HG03060 (cell line): ENCODE results near the gene UGT3A2.

Experiments used
- ATAC-seq: cut with Tn5 transposase; IDR thresholded peaks from one replicate; pipeline ENCODE4 v1.9.1; 2021; ENCODE audit warnings: low read depth, moderate number of reproducible peaks; ENCODE audit not compliant: unreplicated experiment

The UGT3A2 gene, protein sequence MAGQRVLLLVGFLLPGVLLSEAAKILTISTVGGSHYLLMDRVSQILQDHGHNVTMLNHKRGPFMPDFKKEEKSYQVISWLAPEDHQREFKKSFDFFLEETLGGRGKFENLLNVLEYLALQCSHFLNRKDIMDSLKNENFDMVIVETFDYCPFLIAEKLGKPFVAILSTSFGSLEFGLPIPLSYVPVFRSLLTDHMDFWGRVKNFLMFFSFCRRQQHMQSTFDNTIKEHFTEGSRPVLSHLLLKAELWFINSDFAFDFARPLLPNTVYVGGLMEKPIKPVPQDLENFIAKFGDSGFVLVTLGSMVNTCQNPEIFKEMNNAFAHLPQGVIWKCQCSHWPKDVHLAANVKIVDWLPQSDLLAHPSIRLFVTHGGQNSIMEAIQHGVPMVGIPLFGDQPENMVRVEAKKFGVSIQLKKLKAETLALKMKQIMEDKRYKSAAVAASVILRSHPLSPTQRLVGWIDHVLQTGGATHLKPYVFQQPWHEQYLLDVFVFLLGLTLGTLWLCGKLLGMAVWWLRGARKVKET

GRCh38 chr5:36066540-36067210, at the start of gene UGT3A2:
UGT3A2 (minus strand) TSS chr5:36066882; CDS start chr5:36066789, 93 bp downstream.
- no peak for ATAC-seq

DNA sequence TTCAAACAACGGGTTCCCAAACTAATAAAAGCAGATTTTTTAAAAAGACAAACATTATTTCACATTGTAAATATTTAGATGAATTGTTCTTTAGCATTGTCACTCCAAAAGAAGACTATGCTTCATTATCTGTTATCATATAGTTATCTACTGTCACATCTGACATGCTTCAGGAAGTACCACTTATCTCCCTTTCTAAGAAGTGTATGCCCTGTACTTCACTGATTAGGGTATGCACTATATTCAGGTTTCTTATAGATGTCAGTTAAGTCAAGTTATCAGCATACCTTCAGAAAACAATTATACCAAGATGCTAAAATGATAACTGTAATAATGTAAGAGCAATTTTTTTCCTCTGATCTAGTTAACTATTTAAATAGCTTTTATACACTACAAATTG, 44.6 kb upstream of the UGT3A2 start:
- ATAC-seq: no peak

DNA sequence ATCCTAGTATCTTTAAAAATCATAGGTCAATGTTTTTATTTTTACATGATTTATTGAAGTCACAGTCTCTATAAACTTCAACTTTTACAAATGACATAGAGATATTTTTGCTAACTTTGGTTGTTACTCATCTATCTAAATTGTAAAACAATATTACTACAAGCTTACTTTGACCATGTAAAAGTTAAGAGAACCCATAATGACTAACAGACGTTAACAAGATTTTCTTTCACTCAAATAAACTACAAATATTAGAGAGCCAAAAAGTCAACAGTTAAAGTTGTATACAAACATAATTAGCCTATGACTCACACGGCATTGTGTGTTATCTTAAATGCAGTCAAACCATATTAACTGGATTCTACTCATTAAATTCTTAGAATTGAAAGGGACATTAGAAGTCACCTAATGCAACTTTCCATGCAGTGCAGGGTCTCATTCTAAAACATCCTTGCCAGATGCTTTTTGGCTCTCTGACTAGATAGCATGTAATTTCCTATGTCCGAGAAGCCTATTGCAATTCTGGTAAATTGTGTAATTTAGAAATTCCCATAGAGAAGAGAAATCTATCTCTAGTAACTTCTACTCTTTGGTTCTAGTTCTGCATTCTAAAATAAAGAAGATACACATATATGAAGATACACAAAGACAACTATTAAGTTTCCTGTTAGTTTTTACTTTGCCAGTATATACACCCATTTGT, 42.2 kb upstream of the UGT3A2 start:
- no peak for ATAC-seq

GRCh38 chr5:36105819-36106218, 39.1 kb upstream of the UGT3A2 start:
- no peak for ATAC-seq

GRCh38 chr5:36099748-36100147, 33.1 kb upstream of the UGT3A2 start:
- ATAC-seq: no peak

DNA sequence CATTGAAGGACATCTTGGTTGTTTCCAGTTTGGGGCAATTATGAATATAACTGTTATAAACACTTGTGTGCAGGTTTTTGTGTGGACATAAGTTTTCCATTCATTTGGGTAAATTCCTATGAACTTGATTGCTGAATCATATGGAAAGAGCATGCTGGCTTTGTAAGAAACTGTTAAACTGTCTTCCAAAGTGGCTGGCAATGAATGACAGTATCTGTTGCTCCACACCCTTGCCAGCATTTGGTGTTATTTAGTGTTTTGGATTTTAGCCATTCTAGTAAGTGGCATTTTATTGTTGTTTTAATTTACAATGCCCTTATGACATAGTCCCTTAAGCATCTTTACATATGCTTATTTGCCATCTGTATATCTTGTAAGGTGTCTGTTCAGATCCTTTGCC, 29.8 kb upstream of the UGT3A2 start:
- ATAC-seq: no peak

GRCh38 chr5:36089989-36090388, 23.3 kb upstream of the UGT3A2 start:
- ATAC-seq: no peak

GRCh38 chr5:36079200-36079781, 12.6 kb upstream of the UGT3A2 start:
- ATAC-seq: peak; percentile 87

GRCh38 chr5:36078430-36078829, 11.7 kb upstream of the UGT3A2 start:
- ATAC-seq: no peak

DNA sequence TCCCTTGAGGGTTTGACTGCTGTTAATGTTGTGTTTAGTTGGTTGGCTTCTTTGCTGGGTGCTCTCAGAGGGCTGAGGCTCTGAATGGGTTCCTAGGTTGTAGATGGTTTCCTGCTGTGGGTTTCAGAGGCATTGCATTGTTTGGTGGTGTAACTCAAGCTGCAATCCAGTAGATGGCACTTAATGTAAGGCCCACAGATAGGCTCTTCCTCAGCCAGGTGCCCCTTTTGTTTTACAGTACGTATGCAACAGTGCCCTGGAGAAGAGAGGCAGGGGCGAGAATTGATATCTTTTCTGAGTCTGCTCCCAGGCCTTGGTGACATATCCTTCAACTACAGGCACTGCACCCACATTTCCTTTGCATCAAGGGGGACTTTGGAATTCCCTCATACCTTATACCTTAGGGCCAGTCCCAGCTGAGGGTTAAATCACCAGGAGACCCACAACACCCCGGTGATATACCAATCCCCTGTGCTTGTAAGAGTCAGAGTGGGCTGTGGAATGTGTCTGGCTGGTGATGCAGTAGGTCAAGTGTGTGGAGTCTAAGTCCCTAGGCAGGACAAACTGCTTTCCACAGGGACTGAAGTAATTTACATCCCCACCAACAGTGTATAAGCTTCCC, 7.0 kb upstream of the UGT3A2 start:
- peak; percentile 70 for ATAC-seq

- ATAC-seq: no peak
Observed at GRCh38 chr5:36070687-36071571, 4.2 kb upstream of the UGT3A2 start.

DNA sequence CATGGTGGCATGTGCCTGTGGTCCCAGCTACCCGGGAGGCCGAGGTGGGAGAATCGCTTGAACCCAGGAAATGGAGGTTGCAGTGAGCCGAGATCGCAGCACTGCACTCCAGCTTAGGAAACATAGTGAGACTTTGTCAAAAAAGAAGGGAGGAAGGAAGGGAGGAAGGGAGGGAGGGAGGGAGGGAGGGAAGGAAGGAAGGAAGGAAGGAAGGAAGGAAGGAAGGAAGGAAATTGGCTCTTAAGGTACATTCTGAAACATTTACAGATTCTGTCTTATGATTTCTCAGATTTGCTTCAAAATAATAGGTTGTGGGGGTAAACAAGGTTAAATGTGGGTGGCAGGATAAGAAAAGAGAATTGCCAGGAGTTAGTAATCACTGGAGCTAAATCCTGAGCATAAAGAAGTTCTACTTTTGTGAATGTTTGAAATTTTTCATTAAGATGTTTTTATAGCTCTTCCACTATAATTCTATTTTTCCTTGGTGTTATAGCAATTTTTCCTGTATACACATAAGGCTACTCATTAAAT, 2.1 kb upstream of the UGT3A2 start:
- ATAC-seq: no peak

GRCh38 chr5:36066001-36066539, 612 bp downstream of the UGT3A2 start:
- ATAC-seq: no peak

- no peak for ATAC-seq
Observed at GRCh38 chr5:36060420-36060887, 6.2 kb downstream of the UGT3A2 start.

DNA sequence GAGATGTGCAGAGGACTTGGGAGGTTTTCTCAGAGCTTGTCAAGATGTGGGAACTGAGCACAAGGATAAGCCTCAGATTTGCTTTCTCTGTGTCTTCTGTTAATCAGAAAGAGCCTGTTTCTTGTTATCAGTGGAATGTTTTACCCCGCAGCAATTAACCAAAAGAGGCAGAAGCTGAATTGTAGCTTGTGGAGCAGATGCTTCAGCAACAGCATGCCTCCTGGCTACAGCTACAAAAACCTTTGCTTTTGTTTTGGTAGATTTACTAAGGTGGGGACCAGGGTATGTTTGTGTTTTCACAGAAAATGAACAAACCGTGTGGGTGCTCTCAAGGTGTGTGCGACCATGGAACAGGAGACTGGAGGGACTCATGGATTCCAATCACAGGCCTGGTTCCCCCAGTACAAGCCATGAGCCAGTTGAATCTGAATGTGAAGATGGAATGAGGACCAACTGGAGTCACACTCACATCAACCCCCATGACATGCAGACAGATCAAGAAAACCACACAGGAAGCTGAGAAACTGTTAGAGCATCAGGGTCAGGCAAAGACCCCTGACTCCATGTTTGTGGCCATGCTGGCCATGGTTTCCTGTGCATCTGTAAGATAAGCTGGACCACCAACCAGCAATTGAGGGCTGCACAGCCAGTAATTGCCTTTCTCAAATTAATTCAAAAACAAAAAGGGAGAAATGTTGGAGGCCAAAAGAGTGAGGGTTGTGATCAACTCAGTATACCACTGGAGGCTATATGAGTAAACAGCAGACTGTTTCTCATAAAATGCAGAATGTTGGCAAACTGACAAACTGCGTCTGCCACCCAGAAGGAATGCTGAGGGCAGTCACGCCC, 6.9 kb downstream of the UGT3A2 start:
- no peak for ATAC-seq

- ATAC-seq: no peak
Observed at GRCh38 chr5:36058776-36059175, 7.9 kb downstream of the UGT3A2 start.

DNA sequence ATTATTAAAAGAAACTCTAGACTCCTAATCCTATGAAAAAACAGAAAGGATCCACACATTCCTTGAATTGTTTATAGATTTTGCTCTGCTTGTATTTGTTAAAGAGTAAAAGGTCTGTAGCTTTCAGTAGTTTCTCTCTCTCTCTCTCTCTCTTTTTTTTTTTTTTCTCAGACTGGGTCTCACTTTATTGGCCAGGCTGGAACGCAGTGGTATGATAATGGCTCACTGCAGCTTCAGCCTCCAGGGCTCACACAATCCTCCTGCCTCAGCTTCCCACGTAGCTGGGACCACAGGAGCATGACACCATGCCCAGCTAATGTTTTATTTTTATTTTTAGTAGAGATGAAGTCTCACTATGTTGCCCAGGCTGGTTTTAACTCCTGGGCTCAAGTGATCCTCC, 9.3 kb downstream of the UGT3A2 start:
- no peak for ATAC-seq

GRCh38 chr5:36056422-36056821, 10.3 kb downstream of the UGT3A2 start:
- ATAC-seq: no peak
